Keratinocyte (primary cell): ENCODE measurements around the gene CLDN14.
A peak's percentile ranks its signal among the peaks of the same experiment; 100 is the strongest.

Experiments used
- CTCF ChIP-seq, 3 experiments: IDR thresholded peaks in 1 of 3; conservative IDR thresholded peaks in 1 of 3; optimal IDR thresholded peaks in 1 of 3; 2 replicates in 2 of 3; 3 replicates in 1 of 3; pipeline versions ENCODE3 to v1.5.1; 2011; ENCODE audit warnings: low read length in 3 of 3, mild to moderate bottlenecking in 3 of 3, moderate library complexity in 2 of 3, control low read depth in 1 of 3, inconsistent platforms in 1 of 3; ENCODE audit not compliant: insufficient read depth in 2 of 3; ENCODE audit errors: extremely low read depth in 1 of 3
- EZH2 ChIP-seq: IDR thresholded peaks from one replicate; pipeline ENCODE4 v1.6.1; 2012; ENCODE audit warnings: inconsistent platforms, mild to moderate bottlenecking, low read length, moderate library complexity

- peak in 2 of 3 experiments; percentile 14 to 17 for TF ChIP-seq CTCF (optimal IDR thresholded peaks at IDR 0.05 in 1 of 3, IDR thresholded peaks at IDR 0.05 in 1 of 3, conservative IDR thresholded peaks at IDR 0.05 in 1 of 3; ENCODE audit: extremely low read depth in 1 of 3, insufficient read depth in 2 of 3, low read length in 3 of 3)
- TF ChIP-seq EZH2 = no peak
These were observed 49.9 kb downstream of the CLDN14 start for GRCh38 chr21:36429947-36430546.
